Activated effector memory CD4-positive, alpha-beta T cell treated with Interleukin-2 at 50 U/mL for 16 hours (primary cell): ENCODE results near the gene NEURL1B.
"Not testable (repeated sequence)": the region's sequence is repeated elsewhere in the genome, so short reads cannot be mapped to it uniquely, and the experiment has no call there.

Source experiments
- DNase-seq: peaks from one replicate; pipeline ENCODE4 v3.0.0-alpha.2; 2020

The NEURL1B gene, protein sequence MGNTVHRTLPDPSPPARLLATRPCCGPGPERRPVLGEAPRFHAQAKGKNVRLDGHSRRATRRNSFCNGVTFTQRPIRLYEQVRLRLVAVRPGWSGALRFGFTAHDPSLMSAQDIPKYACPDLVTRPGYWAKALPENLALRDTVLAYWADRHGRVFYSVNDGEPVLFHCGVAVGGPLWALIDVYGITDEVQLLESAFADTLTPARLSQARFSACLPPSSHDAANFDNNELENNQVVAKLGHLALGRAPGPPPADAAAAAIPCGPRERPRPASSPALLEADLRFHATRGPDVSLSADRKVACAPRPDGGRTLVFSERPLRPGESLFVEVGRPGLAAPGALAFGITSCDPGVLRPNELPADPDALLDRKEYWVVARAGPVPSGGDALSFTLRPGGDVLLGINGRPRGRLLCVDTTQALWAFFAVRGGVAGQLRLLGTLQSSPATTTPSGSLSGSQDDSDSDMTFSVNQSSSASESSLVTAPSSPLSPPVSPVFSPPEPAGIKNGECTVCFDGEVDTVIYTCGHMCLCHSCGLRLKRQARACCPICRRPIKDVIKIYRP

DNA sequence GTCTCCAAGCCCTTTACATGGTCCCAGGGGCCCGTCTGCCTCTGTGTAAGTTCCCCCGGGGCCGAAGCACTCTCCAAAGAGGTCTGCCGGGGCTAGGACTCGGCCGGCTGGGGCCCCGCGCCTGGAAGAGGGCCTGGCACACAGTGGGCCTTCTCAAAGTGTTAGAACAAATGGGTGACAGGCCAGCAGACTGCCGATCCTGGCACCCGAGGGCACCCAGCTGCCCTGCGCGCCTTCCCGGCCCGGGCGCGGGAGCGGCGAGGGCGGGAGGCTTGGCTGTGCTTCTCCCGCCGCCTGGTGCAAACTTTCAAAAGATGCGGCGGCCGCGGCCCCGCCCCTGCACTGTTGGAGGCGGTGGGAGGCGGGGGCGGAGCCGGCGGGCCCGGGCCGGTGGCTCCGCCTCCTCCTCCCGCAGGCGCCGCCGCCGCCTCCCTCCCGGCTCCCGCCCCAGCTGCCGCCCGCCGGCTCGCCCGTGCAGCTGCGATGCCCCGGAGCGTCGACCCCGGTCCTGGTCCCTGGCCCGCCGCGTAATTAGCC is at the start of gene NEURL1B:
TSS of gene NEURL1B (plus strand) at position 442 of the 537 bp plus-strand sequence. CDS start 144 bp downstream, outside the sequence.
- peak; percentile 12 for DNase-seq

DNA sequence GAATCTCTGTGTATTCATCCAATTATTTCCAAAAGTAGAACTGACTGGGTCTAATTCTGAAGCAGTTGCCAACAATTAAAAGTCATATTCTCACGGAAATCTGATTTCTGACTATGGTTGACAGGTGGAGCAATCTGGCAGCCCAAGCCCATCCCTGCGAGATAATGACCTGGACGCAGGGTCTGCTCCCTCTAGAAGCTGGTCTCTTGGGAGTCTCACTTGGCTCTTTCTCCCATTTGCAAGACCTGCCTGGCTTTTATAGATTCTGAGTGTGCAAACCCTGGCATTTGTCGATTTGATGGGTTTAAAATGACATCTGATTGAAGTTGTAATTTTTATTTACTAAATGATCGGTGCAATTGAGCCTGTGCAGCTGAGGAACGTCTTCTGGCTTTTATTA is 49.4 kb upstream of the NEURL1B start:
- no peak for DNase-seq

DNA sequence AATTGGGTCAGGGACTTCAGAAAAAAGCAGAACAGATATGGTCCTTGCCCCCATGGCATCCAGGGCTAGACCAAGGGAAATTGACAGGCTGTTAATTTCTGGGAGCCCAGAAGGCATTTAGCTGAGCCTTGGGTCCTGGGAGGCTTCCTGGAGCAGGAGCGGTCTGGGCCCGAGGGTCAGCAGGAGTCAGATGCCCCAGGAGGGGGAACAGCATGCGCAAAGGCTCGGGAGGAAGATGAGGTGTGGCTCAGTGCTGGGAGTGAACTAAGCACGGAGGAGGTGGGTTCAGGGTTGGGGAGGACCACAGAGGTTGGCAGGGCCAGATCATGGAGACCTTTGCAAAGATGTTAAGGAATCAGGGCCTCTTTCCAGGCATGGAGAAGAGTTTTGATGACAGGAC is 48.2 kb upstream of the NEURL1B start:
- DNase-seq: no peak

DNA sequence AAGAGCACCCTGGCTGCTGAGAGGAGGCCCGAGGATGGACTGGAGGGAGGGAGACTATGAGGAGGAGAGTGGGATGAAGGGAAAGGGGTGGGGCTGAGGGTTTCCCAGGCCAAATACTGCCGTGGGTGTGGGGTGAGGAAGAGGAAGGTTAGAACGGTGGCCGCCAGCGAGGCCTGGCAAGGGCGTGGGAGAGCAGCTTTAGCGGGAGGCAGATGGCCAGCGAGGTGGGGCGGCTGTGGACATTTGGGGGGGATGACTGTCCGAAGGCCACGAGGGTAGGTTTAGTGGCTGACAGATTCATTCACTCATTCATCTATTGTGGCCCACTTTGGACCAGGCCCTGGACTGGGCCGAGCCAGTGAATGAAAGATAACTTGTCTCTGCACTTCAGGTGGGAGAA is 47.8 kb upstream of the NEURL1B start:
- no peak for DNase-seq

DNA sequence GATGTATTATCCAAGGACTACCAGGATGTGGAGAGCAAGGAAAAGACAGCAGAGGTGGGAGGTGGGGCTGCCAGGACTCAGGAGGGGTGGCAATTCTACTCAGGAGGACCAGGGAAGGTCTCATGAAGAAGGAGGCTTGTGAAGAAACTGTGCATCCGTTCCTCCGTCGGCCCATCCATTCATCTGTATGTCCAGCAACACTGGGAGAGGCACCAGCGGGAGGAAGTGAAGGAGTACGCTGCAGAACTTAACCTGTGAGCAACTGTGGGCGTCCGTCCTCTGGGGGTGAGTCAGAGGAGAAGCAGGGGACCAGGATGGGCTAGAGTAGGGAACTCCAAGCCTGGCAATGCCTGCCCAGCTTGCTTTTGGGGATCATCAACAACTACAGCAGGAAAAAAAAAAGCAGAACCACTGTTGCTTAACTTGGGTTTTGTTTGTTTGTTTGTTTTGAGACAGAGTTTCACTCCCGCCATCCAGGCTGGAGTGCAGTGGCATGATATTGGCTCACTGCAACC is 47.3 kb upstream of the NEURL1B start:
- DNase-seq: no peak

DNA sequence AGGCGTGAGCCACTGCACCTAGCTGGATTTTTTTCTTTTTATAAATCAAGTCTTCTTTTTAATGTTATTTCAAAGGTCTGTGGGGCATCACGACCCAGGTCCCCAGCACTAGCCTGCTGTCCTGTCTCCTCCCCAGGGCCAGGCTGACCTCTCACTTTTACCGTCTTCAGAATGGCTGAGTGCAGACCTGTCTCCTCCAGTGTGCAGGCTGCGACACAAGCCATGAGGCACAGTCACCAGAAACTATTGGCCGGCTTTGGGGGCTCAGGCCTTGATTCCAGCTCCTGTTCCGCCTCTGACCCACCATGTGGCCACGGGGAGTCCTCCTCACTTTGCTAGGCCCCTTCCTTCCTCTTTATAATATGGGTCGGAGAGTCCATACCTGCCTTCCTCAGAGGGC is 46.6 kb upstream of the NEURL1B start:
- no peak for DNase-seq

DNA sequence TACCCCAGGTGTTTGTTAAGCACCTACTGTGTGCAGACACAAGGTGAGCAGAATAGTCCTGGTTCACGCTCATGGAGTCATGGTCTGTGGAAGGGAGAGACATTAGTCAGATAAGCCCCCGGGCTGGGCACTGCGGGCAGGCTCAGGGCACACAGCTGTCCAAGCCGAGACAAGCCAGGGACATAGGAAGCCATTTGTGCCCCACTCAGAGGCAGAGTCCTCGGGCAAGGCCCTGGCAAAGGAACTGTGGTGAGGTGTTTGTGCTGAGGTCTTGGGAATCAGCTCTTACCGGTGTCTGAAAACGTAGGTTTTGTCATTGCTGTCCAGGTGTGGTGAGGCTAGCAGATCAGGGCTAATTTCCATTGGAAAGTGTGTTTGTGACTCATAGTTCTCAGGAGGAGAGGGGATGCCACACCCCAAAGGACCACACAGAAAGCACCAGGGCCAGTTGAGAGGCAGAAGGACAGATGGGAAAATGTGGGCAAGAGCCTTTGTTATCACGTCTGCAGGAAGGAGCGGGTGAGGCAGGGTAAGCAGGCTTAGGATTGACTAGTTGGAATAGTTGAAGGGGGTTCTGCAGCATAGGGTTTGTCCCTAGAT is 46.1 kb upstream of the NEURL1B start:
- no peak for DNase-seq

DNA sequence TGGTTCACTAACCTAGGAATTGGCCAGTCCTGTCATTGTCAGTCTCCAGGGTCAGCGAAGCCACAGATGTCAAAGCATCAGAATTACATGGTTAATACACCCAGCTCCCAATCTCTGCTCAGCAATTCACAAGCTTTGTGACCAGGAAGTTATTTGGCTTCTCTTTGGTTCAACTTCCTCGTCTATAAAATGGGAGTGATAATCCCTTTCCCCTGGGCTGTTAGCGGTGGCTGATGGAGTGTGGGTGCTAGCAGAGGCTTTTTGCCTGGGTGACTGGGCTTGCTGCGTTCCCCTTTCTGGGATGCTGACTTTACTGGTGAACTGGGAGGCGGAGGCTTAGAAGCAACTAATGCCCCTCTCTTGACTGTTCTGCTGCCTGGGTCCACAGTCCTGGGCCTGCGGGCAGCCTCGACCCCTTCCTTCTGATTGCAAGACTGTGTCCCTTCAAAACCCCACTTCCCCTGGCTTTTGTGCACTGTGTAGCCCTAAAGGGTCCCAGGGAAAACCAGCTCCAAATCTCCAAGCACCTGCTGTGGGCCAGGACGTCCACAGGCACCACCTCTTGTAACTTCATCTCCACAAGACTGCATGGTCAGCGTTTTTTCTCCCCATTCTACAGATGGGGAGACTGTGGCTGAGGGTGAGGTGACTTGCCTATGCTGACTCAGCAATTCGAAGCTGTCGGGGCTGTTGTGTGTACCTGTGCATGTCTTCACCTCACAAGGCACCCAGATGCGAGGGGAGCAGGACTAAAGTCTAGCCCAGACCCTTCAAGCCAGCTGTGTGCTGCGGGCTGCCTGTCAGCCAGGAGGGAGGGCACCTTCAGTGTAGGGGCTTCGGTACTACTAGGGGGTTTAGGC is 45.2 kb upstream of the NEURL1B start:
- DNase-seq: no peak

DNA sequence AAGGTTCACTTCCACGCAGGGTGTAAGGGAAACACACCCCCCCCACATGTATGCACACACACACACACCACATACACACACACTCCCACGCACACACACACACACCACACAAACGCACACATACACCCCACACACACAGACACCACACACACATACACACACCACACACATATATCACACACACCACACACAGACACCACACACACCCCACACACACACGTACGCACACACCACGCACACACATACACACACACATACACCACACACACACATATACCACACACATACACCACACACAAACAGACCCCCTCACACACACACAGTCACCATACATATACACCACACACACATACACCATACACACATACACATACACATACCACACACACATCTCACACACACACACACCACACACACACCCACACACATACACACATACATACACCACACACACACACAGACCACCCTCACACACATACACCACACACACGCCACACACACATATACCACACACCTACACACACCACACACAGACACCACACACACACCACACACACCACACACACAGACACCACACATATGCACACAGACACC is 44.3 kb upstream of the NEURL1B start:
- DNase-seq: no peak

DNA sequence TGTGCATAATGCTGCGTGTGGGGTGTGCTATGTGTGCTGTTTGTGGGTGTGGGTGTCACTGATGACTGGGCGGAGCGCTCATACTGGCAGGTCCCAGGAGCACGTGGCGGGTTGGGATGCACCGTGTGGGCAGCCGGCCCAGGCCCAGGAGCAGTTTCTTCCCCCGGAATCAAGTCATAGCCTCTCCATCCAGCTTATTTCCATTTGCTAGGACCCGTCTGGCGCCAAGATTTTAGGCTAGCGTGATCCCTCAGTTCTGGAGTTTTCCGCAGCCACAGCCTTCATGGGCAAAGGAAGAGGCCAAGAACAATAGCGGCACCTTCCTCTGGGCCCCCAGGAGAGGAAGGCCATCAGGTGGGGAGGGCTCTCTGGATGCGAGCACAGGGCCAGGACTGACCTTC is 43.3 kb upstream of the NEURL1B start:
- no peak for DNase-seq

DNA sequence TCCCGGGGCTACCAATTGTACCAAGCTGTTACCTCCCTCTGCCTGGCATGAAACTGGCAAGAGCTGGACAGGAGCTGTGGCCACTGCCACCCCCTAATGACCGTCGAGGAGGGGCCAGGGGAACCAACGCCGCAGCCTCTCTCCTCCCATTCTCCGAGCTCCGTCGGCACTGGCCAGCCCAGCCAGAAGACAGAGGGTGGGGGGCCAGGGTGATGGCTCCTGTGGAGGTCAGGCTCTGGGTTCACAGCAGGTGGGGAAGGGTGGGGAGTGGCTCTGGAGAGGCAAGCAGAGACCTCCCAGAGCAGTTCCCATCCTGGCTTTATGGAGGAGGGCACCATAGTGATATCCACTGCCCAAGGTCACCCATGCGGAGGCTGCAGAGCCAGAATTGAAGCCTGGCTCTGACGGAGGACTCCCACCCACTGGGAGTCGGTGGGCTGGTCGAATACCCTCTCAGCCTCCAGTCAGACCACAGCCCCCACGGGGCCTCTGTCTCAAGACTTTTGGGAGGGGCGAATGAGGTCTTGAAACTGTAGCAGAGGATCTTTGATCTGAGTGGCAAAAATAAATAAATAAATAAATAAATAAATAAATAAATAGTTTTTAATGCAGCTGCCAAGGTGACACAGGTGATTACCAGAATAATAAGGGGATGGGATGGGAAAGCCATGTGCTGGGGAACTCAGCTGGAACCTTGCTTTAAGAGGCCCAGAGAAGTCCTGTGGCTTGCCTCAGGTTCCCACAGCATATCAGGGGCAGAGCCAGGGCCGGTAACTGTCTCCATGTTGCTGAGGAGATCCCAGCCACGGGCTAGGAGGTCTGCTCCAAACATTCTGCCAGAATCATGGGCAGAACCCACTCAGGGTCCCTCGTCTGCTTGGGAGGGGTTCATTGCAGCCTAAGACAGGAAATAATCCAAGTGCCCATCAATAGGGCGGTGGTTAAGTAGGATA is 42.5 kb upstream of the NEURL1B start:
- no peak for DNase-seq

DNA sequence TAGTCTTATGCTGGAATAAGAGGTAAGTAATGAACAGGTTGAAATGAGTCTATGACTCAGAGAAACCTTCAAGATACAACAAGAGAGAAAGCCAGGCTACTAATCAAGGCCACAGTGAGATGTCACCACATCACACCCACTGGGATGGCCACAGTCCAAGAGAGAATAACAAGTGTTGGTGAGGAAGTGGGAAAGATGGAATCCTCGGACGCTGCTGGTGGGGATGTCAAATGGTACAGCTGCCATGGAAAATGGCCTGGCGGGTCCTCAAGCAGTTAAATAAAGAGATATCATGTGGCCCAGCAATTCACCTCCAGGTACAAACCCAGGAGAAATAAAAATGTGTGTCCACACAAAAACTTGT is 41.9 kb upstream of the NEURL1B start:
- no peak for DNase-seq

DNA sequence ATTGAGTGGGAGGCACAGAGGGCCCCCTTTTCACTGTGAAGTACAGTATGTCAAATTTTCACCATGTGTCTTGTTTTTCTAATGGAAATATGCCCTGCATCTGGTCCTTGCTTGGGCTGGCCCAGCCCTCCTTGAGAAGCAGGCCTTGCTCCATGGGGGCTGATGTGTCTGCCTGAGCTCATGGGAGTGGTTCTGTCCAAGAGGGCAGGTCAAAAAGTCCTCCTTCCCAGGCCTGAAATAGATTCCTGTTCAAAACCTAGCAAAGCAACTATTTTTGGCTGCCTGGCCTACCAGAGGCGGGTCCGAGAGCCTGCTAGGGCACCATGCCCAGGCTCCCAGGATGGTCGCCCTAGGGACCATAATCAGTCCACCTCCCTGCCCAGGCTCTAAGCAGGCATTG is 40.5 kb upstream of the NEURL1B start:
- DNase-seq: no peak

DNA sequence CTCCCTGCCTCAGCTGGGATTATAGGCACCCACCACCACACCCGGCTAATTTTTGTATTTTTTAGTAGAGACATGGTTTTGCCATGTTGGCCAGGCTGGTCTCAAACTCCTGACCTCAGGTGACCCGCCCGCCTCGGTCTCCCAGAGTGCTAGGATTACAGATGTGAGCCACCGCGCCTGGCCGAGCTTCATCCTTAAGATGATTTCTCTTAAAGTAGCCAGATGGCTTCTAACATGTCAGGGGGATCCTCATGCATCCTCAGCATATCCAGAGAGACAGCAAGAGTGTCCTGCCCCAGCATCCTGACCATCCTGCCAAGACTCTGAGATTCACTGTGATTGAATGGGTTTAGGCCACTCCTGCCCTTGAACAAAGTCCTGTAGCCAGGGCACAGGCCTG is 39.5 kb upstream of the NEURL1B start:
- DNase-seq: not testable (repeated sequence)

DNA sequence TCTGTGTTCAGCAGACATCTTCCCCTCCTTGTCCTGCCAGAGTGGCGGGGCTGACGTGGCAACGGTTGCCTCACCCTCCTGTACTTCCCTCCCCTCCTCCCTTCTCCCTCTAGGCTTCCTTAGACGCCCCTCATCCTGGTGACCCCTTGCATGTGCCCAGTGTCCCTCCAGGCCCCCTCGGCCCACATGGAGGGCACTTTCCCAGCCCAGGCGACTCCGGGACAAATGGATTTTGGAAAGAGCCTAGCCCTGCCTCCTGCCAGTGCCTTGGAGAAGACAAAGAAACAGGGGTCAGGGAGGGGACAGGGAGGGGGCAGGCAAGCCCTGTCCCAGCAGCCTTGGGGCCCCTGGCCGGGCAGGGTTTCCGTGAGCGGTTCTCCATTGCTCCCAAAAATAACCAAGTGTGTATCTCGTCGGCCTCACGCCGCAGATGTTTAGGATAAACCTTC is 38.3 kb upstream of the NEURL1B start:
- DNase-seq: no peak

DNA sequence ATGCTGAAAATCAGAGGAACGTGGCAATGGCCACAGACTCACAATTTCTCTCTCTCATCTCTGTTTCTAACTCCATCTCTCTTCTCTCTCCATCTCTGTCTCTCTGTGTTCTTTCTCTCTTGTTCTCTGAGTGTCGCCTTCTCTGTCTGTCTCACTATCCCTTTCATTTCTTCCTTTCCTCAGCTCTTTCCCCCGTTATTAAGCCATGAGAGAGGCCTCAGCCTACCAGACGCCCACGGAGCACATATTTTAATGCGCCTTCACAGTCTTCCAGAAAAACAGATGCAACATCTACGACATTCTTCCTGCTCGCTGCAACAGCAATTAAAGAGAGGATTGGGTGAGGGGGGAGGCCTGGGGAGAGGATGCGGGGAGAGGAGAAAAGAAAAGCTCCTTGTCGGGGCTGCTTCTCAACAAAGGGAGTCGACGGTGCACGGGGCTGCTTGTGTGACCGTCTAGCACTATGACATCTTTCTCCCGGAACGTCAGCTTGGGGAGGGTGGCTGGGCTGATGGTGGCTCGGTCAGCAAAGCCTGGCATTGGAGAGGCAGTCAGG is 37.7 kb upstream of the NEURL1B start:
- DNase-seq: no peak

DNA sequence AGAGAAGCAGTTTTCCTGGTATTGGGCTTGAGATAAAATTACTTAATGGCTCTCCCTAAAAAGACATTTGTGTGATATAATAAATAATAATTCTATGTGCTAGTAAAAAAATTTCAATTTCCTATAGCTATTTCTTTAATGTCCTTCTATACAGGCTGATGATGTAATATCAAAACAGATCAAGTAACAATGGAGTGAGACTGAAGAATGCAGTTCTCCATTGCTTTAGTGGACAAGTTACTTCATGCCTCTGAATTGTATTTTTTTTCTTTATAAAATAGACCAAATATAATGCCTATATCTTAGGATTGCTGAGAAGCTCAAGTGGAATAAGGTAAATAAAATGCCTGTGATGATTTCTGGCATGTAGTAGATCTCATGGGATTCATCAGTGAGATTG is 35.6 kb upstream of the NEURL1B start:
- DNase-seq: no peak

DNA sequence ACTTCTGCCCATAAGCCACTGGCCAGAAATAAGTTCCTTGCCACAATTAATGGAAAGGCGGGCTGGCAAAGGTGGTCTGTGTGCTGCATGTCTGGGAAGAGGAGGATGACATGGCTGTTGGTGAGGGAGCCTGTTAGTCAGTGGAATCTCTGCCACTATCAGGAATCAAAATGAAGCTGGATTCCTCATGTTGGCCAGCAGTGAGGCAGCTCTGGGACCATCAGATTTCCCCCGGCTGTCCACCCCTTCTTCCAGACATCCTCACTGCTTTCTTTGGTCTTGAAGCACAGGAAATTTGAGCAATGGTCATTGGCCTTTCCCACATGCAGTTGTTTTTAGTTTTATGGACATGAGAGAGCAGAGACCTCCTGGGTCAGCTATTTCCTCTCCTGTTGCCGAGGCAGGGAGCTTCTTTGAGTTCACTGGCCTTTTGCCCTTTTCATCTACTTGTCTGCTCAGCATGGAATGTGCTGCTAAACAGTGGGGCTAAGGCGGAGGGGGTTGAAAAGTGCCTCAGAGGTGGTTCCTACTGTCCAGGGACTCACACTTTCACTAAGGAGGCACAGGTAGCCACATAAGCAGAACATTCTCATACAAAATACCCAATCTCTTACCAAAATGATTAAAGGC is 34.8 kb upstream of the NEURL1B start:
- no peak for DNase-seq

DNA sequence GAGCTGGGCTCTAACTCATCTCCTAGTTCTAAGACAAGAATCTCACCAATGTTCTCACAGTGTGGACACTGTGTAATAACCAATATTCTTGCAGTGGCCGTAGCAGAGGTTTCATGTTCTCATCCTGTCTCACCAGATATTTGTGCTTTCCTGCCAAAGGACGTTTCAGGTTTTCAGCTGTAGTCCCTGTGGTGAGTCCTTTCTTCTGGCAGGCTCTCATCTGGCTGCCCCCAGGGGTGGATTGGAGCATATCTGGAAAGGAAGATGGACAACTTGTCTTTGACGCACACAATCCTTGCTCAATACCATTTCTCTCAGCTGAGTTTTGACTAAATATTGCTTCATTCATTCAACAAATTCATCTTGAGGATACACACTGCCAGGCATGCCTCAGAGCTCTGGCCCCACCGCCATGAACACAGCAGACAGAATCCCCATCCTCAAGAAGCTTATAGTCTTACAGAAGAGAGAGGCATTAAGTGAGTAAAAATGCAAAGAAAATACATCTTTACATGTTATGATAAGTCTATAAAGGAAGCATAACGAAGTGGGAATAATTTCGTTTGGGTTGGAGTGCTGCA is 33.8 kb upstream of the NEURL1B start:
- no peak for DNase-seq

DNA sequence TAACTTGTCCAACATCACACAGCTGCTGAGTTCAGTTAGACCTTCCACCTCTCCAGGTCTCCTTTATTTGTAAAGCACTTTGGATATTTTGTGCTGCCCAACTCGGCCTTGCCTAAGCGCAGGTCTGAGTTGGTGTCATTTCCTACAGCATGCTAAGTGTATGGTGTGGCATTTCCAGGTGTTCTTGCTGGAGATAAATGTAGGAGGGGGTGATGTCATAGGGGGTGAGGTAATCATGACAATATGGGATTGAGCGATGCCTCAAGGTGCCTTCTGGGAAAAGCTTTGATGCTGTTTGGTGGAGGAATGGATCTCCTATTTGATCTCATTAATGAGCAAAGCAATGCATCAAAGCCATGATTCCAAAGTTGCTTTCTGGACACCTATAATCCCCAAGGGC is 32.3 kb upstream of the NEURL1B start:
- DNase-seq: no peak
